SK-MEL-5 (cell line): Measurements from ENCODE around the gene LYPD3. TPM values are rescaled to one million over a fixed set of nuclear protein-coding genes. Genes with fewer than 3 reads are reported as not detected.

Source experiments
- DNase-seq: peaks from one replicate; pipeline ENCODE4 v3.0.0-alpha.2; 2016; ENCODE audit warnings: low read depth, low spot score
- in situ Hi-C: cut with HindIII; loops from 2 replicates; pipeline ENCODE4 v1.10.0; 2016; ENCODE audit warnings: low sequenced_read_pairs, high pct_unique_total_duplicates, low pct_unique_long_range_greater_than_20kb
- total RNA-seq: library from RNA; depleted of rRNA; stranded (reverse); fragments of >200 nt; shearing (Covaris generic); gene quantifications from 2 replicates; pipeline ENCODE4 v1.2.3, GENCODE V29; 2014

LYPD3 gene
- total RNA-seq, 1 experiment from 2014 or later: 0.18 TPM

GRCh38 chr19:43489979-43490599 is 24.7 kb upstream of the LYPD3 start:
- DNase-seq: no peak
- in situ Hi-C loops: no loop called here

- in situ Hi-C loops: no loop called here
- DNase-seq: no peak
These were observed 23.9 kb upstream of the LYPD3 start for GRCh38 chr19:43489310-43489709.

- in situ Hi-C loops: no loop called here
- DNase-seq: no peak
These were observed 22.8 kb upstream of the LYPD3 start for GRCh38 chr19:43488179-43488578.

GRCh38 chr19:43486412-43486811 is 21.0 kb upstream of the LYPD3 start:
- in situ Hi-C loops: no loop called here
- no peak for DNase-seq

GRCh38 chr19:43485951-43486350 is 20.5 kb upstream of the LYPD3 start:
- no peak for DNase-seq
- in situ Hi-C loops: no loop called here

- no peak for DNase-seq
- in situ Hi-C loops: no loop called here
These were observed 17.9 kb upstream of the LYPD3 start for GRCh38 chr19:43483281-43483680.

GRCh38 chr19:43482193-43482592 is 16.8 kb upstream of the LYPD3 start:
- DNase-seq: no peak
- in situ Hi-C loops: no loop called here

GRCh38 chr19:43481701-43482100 is 16.3 kb upstream of the LYPD3 start:
- in situ Hi-C loops: no loop called here
- no peak for DNase-seq

GRCh38 chr19:43480574-43480973 is 15.2 kb upstream of the LYPD3 start:
- no peak for DNase-seq
- in situ Hi-C loops: no loop called here

GRCh38 chr19:43479961-43480561 is 14.7 kb upstream of the LYPD3 start:
- no peak for DNase-seq
- in situ Hi-C loops: no loop called here

- in situ Hi-C loops: no loop called here
- DNase-seq: no peak
These were observed 13.8 kb upstream of the LYPD3 start for GRCh38 chr19:43479226-43479625.

- in situ Hi-C loops: no loop called here
- no peak for DNase-seq
These were observed 12.9 kb upstream of the LYPD3 start for GRCh38 chr19:43478323-43478722.

GRCh38 chr19:43476606-43477005 is 11.2 kb upstream of the LYPD3 start:
- DNase-seq: no peak
- in situ Hi-C loops: no loop called here

- peak; percentile 92 for DNase-seq
- in situ Hi-C loops: no loop called here
These were observed 9.7 kb upstream of the LYPD3 start for GRCh38 chr19:43474986-43475705.

- DNase-seq: no peak
- in situ Hi-C loops: no loop called here
These were observed 9.1 kb upstream of the LYPD3 start for GRCh38 chr19:43474487-43474886.

- no peak for DNase-seq
- in situ Hi-C loops: no loop called here
These were observed 5.7 kb upstream of the LYPD3 start for GRCh38 chr19:43471091-43471490.

- no peak for DNase-seq
- in situ Hi-C loops: no loop called here
These were observed 4.9 kb upstream of the LYPD3 start for GRCh38 chr19:43470288-43470687.

GRCh38 chr19:43469160-43469480 is 3.7 kb upstream of the LYPD3 start:
- DNase-seq: peak; percentile 74
- in situ Hi-C loops: no loop called here
